GM18505 (cell line): ENCODE results near the gene IKZF1.

Experiments used
- ATAC-seq: cut with Tn5 transposase; IDR thresholded peaks from one replicate; pipeline ENCODE4 v1.9.1; 2021; ENCODE audit not compliant: unreplicated experiment
- POLR2A ChIP-seq: IDR thresholded peaks from 4 replicates; pipeline ENCODE4 v1.6.1; 2011; ENCODE audit warnings: borderline replicate concordance; ENCODE audit not compliant: insufficient read depth, insufficient read length; ENCODE audit errors: extremely low read depth

Gene IKZF1

GRCh38 chr7:50304129-50304910 is at the start of gene IKZF1:
IKZF1 (plus strand) TSS chr7:50304716; CDS start chr7:50319062, 14,346 bp downstream.
- TF ChIP-seq POLR2A, result no peak
- peak; percentile 35 for ATAC-seq

GRCh38 chr7:50261593-50261992 is 42.9 kb upstream of the IKZF1 start:
- no peak for TF ChIP-seq POLR2A
- ATAC-seq, result no peak

GRCh38 chr7:50262446-50262845 is 42.1 kb upstream of the IKZF1 start:
- ATAC-seq, result peak; percentile 7

GRCh38 chr7:50262916-50263690 is 41.4 kb upstream of the IKZF1 start:
- ATAC-seq, result peak; percentile 61
- no peak for TF ChIP-seq POLR2A

More at GRCh38 chr7:50262446-50262845, 42.1 kb upstream of the IKZF1 start:
- TF ChIP-seq POLR2A, result no peak

- ATAC-seq, result peak; percentile 24
- no peak for TF ChIP-seq POLR2A
Measured at GRCh38 chr7:50264908-50265307, 39.6 kb upstream of the IKZF1 start.

GRCh38 chr7:50265968-50266634 is 38.4 kb upstream of the IKZF1 start:
- no peak for ATAC-seq
- TF ChIP-seq POLR2A, result no peak

GRCh38 chr7:50266635-50267386 is 37.7 kb upstream of the IKZF1 start:
- peak; percentile 46 for ATAC-seq
- TF ChIP-seq POLR2A, result no peak

- ATAC-seq, result no peak
- no peak for TF ChIP-seq POLR2A
Measured at GRCh38 chr7:50267525-50268041, 36.9 kb upstream of the IKZF1 start.

GRCh38 chr7:50268223-50268622 is 36.3 kb upstream of the IKZF1 start:
- TF ChIP-seq POLR2A, result no peak
- ATAC-seq, result peak; percentile 24

- no peak for TF ChIP-seq POLR2A
- no peak for ATAC-seq
Measured at GRCh38 chr7:50268990-50269389, 35.5 kb upstream of the IKZF1 start.

GRCh38 chr7:50270531-50271018 is 33.9 kb upstream of the IKZF1 start:
- ATAC-seq, result no peak
- TF ChIP-seq POLR2A, result no peak

GRCh38 chr7:50272808-50273207 is 31.7 kb upstream of the IKZF1 start:
- no peak for ATAC-seq
- TF ChIP-seq POLR2A, result no peak

- ATAC-seq, result no peak
- TF ChIP-seq POLR2A, result no peak
Measured at GRCh38 chr7:50273301-50273700, 31.2 kb upstream of the IKZF1 start.

GRCh38 chr7:50273870-50274269 is 30.6 kb upstream of the IKZF1 start:
- TF ChIP-seq POLR2A, result no peak
- no peak for ATAC-seq
